Natural killer cell treated with Interleukin-12 subunit alpha and Interleukin-12 subunit beta and Interleukin-15 and Interleukin-18, amount 100 ng/mL, for 72 hours (primary cell): ENCODE data around the gene THY1. TPM values are rescaled to one million over a fixed set of nuclear protein-coding genes. Genes with fewer than 3 reads are reported as not detected.
A peak's percentile ranks its signal among the peaks of the same experiment; 100 is the strongest.
"Not testable (repeated sequence)": the region's sequence is repeated elsewhere in the genome, so short reads cannot be mapped to it uniquely, and the experiment has no call there.

Experiments
- ATAC-seq, 2 donors: fragments of 150-1000 bp; cut with Tn5 transposase in 1 of 2; sonication (Bioruptor Pico), chemical (Tn5 transposase) in 1 of 2; 2 replicates each; pipeline ENCODE4 v1.10.0; 2021
- DNase-seq: peaks from one replicate; pipeline ENCODE4 v3.0.0; 2022; ENCODE audit warnings: low spot score
- H3K27ac Mint-ChIP-seq, 2 donors: 1 replicate in 1 of 2; 2 replicates in 1 of 2; pipeline ENCODE4 v1.8.0; 2022; ENCODE audit warnings: mixed read lengths in 2 of 2, mild to moderate bottlenecking in 1 of 2, moderate library complexity in 1 of 2
- H3K27me3 Mint-ChIP-seq, 2 donors: 1 replicate in 1 of 2; 2 replicates in 1 of 2; pipeline ENCODE4 v1.8.0; 2022; ENCODE audit warnings: mixed read lengths in 2 of 2
- H3K36me3 Mint-ChIP-seq: one replicate; pipeline ENCODE4 v1.8.0; 2022; ENCODE audit warnings: mixed read lengths
- H3K4me1 Mint-ChIP-seq, 2 donors: 1 replicate in 1 of 2; 2 replicates in 1 of 2; pipeline ENCODE4 v1.8.0; 2022; ENCODE audit warnings: low read depth in 2 of 2, mixed read lengths in 2 of 2, mild to moderate bottlenecking in 1 of 2
- H3K4me3 Mint-ChIP-seq: one replicate; pipeline ENCODE4 v1.8.0; 2022; ENCODE audit warnings: mixed read lengths
- H3K9me3 Mint-ChIP-seq: 2 replicates; pipeline ENCODE4 v1.8.0; 2022; ENCODE audit warnings: mixed read lengths
- total RNA-seq, 2 donors: library from RNA; stranded (reverse); gene quantifications; one replicate each; pipeline ENCODE4 v1.2.3, GENCODE V29; 2022

THY1 gene
- total RNA-seq, 2 donors from 2014 or later: not detected

DNA sequence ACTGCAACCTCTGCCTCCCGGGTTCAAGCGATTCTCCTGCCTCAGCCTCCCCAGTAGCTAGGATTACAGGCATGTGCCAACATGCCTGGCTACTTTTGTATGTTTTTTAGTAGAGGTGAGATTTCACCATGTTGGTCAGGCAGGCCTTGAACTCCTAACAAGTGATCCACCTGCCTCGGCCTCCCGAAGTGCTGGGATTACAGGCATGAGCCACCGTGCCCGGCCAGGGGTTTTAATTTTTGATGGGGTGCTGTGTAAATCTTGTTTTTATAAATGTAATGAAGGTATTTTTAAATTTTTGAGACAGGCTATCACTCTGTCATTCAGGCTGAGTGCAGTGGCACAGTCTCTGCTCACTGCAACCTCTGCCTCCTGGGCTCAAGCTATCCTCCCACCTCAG lies 17.5 kb downstream of the THY1 start:
- ATAC-seq, H3K4me1 Mint-ChIP-seq, H3K36me3 Mint-ChIP-seq, H3K4me3 Mint-ChIP-seq, H3K9me3 Mint-ChIP-seq, H3K27ac Mint-ChIP-seq, DNase-seq: not testable (repeated sequence)
- H3K27me3 Mint-ChIP-seq: peaks cover 16 to 17% of the 10 kb centered on the region in 2 donors

DNA sequence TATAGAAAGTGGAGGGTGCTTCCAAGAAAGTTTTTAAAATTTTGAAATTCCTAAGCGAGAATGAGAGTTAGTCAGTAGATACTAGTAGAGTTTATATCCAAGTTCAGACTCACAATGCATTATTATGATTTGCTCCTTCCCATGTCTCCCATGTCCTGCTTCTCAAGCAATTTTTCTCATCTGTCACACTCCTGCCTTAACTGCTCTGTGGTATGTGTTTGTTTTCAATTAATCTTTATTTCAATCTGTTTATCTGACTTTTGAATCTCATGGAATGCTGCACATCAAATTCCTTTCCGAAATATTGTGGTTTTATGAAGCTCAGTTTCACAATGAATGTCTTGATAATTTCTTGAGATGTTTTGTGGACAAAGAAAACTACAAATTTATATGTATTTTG lies 18.1 kb downstream of the THY1 start:
- H3K27ac Mint-ChIP-seq: no peak overlapping the region
- H3K36me3 Mint-ChIP-seq: peaks cover 9% of the 10 kb centered on the region
- H3K9me3 Mint-ChIP-seq: no peaks in the 10 kb centered on the region
- ATAC-seq (no peak), DNase-seq (no peak)
- no peak overlapping the region for H3K4me3 Mint-ChIP-seq
- H3K27me3 Mint-ChIP-seq: peaks cover 15 to 22% of the 10 kb centered on the region in 2 donors
- no peaks in the 10 kb centered on the region for H3K4me1 Mint-ChIP-seq

DNA sequence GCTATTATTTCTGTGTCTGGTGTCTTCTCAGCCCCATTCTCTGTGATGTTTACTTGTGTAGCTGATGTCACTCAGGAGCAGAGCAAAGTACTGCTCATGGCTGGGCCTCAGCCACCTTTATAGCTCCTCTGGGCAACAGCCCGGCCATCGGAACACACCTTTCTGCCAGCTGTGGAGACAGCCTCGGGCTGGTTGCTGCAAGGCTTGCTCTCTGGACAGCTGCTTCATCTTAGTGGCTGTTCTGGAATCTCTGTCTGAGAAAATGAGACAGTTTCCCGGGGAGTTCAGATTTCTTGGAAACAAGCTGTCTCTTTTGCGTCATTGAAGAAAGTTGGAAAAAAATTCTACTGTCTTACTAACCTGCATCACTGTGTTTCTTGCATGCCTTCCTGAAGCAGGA lies 20.0 kb downstream of the THY1 start:
- no peak overlapping the region for H3K27ac Mint-ChIP-seq
- peaks cover 24 to 33% of the 10 kb centered on the region in 2 donors for H3K27me3 Mint-ChIP-seq
- H3K4me3 Mint-ChIP-seq: no peak overlapping the region
- H3K9me3 Mint-ChIP-seq: peaks cover 6% of the 10 kb centered on the region
- no peak for DNase-seq
- H3K36me3 Mint-ChIP-seq: peaks cover 25% of the 10 kb centered on the region
- H3K4me1 Mint-ChIP-seq: no peaks in the 10 kb centered on the region
- no peak for ATAC-seq

DNA sequence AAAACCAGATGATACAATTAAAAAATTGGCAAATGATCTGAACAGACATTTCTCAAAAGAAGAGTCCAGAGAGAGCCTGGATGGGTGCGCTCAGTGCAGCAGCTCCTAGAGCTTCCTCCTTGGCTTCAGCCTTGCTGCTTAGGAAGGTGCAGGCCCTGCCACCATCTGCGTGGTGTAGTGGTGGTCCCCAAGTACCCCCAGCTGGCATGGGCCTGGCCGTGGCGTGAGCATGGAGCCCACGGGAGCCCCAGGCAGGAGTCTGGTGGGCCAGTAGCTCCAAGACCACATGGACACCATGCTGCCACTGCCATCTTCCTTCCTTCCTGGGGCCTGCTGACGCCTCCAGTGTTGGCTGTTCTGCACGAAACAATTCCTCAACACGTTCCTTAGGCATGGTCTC lies 20.5 kb downstream of the THY1 start:
- Mint-ChIP-seq H3K36me3 (peaks cover 30% of the 10 kb centered on the region), H3K27me3 (peaks cover 28 to 38% of the 10 kb centered on the region in 2 donors), H3K4me1 (no peaks in the 10 kb centered on the region), H3K27ac (no peak overlapping the region), H3K4me3 (no peak overlapping the region), H3K9me3 (peaks cover 10% of the 10 kb centered on the region)
- DNase-seq (no peak), ATAC-seq (no peak)

DNA sequence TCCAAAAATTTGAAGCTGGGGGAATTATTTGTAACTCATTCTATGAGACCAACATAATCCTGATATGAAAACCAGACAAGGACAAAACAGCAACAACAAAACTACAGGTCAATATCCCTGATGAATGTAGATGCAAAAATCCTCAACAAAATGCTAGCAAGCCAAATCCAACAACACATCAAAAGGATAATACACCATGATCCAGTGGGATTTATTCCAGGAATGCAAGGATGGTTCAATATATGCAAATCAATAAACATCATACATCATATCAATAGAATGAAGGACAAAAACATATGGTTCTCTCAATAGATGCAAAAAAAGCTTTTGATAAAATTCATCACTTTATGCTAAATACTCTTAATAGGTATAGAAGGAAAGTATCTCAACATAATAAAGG lies 22.1 kb downstream of the THY1 start:
- ATAC-seq: no peak
- H3K4me3 Mint-ChIP-seq: no peak overlapping the region

DNA sequence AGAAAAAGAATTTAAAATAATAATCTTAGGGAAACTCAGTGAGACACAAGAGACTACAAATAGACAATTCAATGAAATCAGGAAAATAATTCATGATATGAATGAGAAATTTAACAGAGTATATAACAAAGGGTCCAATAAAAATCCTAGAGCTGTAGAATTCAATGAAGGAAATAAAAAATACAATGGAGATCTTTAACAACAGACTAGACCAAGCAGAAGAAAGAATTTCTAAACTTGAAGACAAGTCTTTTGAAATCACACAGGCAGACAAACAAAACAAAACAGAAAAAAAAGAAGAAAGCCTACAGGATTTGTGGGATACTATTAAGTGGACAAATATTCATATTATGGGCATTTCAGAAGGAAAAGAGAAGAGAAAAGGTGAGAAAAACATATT lies 25.2 kb downstream of the THY1 start:
- Mint-ChIP-seq H3K36me3 (peaks cover 30% of the 10 kb centered on the region), H3K27ac (no peak overlapping the region), H3K4me3 (no peak overlapping the region), H3K9me3 (peaks cover 10% of the 10 kb centered on the region), H3K4me1 (no peaks in the 10 kb centered on the region), H3K27me3 (peaks cover 39 to 41% of the 10 kb centered on the region in 2 donors)
- ATAC-seq: no peak
- no peak for DNase-seq

More for the DNA sequence above, 22.1 kb downstream of the THY1 start:
- H3K9me3 Mint-ChIP-seq: peaks cover 10% of the 10 kb centered on the region
- peaks cover 30% of the 10 kb centered on the region for H3K36me3 Mint-ChIP-seq
- H3K27me3 Mint-ChIP-seq: peaks cover 29 to 39% of the 10 kb centered on the region in 2 donors
- no peak overlapping the region for H3K27ac Mint-ChIP-seq
- no peak for DNase-seq
- H3K4me1 Mint-ChIP-seq: no peaks in the 10 kb centered on the region

DNA sequence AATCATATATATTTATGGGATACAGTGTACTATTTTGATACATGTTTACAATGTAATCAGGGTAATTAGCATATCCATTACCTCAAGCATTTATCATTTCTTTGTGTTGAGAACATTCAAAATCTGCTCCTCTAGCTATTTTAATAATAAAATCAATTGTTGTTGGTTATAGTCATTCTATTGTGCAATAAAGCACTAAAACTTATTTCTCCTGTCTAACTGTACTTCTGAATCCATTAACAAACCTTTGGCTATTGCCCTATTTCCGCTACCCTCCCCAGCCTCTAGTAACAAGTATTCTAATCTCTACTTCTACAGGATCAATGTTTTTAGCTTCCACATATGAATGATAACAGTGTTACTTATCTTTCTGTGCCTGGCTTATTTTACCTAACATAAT lies 26.1 kb downstream of the THY1 start:
- Mint-ChIP-seq H3K36me3 (peaks cover 30% of the 10 kb centered on the region), H3K27me3 (peaks cover 38% of the 10 kb centered on the region in 2 donors), H3K4me1 (no peaks in the 10 kb centered on the region), H3K4me3 (no peak overlapping the region), H3K27ac (no peak overlapping the region), H3K9me3 (peaks cover 10% of the 10 kb centered on the region)
- ATAC-seq: no peak
- no peak for DNase-seq

DNA sequence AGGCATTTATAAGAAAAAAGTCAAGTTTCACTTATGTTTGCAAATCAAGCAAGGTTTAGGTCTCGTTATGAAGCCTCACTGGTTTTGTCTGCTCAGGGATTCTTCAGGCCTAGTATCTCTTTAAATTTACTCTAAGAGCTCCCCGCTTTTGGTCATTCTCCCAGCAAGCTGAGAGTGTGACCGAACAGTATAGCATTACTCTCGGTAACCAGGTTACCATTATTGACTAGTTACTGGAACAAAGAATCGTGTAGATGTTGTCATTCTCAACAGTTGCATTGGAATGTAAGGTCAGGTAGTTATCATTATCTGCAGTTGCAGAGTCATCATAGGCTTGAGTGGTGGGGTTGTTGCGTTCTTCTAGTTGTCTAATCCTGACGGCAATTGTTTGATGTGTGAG lies 31.7 kb downstream of the THY1 start:
- Mint-ChIP-seq H3K27me3 (peaks cover 20 to 22% of the 10 kb centered on the region in 2 donors), H3K4me3 (no peak overlapping the region), H3K4me1 (no peaks in the 10 kb centered on the region), H3K36me3 (no peaks in the 10 kb centered on the region), H3K27ac (no peak overlapping the region), H3K9me3 (no peaks in the 10 kb centered on the region)
- DNase-seq (no peak), ATAC-seq (no peak)

DNA sequence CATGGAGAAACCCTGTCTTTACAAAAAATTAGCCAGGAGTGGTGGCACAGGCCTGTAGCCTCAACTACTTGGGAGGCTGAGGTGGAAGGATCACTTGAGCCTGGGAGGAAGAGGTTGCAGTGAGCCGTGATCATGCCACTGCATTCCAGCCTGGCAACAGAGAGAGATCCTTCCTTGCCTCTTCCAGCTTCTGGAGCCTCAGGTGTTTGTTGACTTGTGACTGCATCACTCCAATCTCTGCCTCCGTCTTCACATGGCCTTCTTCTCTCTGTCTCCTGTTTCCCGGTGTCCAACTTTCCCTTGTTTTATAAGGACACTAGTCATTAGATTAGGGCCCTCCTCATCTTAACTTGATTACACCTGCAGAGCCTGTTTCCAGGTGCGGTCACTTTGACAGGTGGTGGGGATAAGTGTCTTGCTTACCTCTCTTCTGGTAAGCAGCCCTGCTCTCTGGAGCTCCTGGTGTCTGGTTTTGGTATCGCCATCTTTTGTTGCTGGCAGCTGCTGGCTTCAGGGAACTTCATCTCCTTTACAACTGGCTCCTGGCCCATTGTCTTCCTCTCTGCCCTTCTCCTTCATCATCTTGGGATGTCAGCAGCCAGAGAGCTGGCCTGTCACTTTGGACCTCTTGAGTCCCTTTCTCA lies 33.2 kb downstream of the THY1 start:
- Mint-ChIP-seq H3K36me3 (no peaks in the 10 kb centered on the region), H3K4me3 (no peak overlapping the region), H3K9me3 (no peaks in the 10 kb centered on the region), H3K27ac (no peak overlapping the region), H3K27me3 (peaks cover 12 to 22% of the 10 kb centered on the region in 2 donors), H3K4me1 (no peaks in the 10 kb centered on the region)
- DNase-seq (no peak), ATAC-seq (no peak)

DNA sequence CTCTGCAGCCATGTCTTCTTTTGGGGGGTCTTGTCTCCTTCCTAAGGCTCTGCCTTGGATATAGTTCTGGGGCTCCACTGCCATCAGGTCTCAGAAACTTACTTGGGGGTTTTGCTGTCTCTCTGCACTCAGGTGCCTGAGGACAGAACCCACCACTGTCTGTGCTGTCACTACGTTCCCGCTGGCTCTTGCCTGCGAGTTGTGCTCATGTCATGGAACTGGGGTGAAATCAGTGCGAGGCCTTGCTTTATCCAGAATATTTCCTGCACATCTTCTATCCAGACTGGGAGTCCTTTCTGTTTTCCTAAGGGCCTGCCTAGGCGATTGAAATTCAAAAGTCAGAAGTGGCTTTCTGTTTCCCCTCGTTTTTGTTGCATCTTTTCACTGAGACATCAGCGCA lies 34.9 kb downstream of the THY1 start:
- Mint-ChIP-seq H3K36me3 (no peaks in the 10 kb centered on the region), H3K27me3 (peaks cover 10 to 17% of the 10 kb centered on the region in 2 donors), H3K9me3 (no peaks in the 10 kb centered on the region), H3K4me3 (no peak overlapping the region), H3K4me1 (no peaks in the 10 kb centered on the region), H3K27ac (no peak overlapping the region)
- no peak for DNase-seq
- no peak for ATAC-seq

DNA sequence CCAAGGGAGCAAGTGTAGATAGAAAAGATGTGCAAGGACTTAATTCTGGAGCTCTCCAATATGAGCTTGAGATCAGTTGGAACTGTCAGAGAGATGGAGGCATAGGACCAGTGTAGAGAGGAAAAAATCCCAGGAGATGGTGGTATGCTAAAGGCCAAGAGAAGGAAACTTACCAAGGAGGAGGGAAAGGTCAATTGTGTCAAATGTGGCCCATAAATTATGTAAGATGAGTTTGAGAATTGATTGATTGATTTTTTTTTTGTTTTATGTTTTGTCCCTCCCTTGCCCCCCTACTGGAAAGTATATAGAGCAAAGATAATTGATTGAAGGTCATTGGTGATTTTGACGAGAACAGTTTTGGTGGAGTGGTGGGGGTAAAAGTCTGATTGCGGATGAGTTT lies 38.6 kb downstream of the THY1 start:
- H3K27me3 Mint-ChIP-seq: peaks cover 0 to 3% of the 10 kb centered on the region in 2 donors
- no peaks in the 10 kb centered on the region for H3K9me3 Mint-ChIP-seq
- DNase-seq (no peak), ATAC-seq (no peak)
- H3K27ac Mint-ChIP-seq: no peak overlapping the region
- peaks cover 0 to 5% of the 10 kb centered on the region in 2 donors for H3K4me1 Mint-ChIP-seq
- no peaks in the 10 kb centered on the region for H3K36me3 Mint-ChIP-seq
- H3K4me3 Mint-ChIP-seq: no peak overlapping the region

DNA sequence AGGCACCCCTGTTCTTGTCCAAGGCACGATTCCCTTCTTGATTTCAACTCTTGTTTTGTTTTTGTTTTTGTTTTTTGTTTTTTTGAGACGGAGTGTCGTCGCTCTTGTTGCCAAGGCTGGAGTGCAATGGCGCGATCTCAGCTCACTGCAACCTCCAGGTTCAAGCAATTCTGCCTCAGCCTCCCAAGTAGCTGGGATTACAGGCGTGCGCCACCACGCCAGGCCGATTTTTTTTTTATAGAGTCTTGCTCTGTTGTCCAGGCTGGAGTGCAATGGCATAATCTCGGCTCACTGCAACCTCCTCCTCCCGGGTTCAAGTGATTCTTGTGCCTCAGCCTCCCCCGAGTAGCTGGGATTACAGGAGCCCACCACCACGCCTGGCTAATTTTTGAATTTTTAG lies 40.5 kb downstream of the THY1 start:
- H3K4me1 Mint-ChIP-seq, H3K27me3 Mint-ChIP-seq, H3K9me3 Mint-ChIP-seq, H3K27ac Mint-ChIP-seq, H3K4me3 Mint-ChIP-seq, ATAC-seq, H3K36me3 Mint-ChIP-seq, DNase-seq: not testable (repeated sequence)

DNA sequence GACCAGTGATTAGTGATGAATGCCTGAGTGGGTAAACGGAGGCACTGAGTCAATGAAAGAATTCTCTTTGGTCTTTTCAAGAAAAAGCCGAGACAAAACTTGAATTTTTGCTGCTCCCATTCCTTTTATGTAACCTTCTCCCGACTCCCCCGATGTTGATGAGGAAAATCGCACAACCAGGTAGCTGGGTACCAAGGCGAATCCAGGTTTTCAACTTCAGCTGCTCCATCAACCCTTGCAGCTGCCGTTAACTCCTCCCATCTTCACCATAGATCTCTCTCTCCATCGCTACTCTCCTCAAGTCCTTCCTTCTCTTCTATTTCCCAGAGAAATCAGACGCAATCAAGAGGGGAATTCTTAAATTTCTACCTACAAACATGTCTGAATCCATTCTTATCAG lies 40.9 kb downstream of the THY1 start:
- Mint-ChIP-seq H3K4me3 (no peak overlapping the region), H3K9me3 (no peaks in the 10 kb centered on the region), H3K27ac (no peak overlapping the region), H3K27me3 (peaks cover 0 to 7% of the 10 kb centered on the region in 2 donors), H3K36me3 (no peaks in the 10 kb centered on the region), H3K4me1 (peaks cover 0 to 5% of the 10 kb centered on the region in 2 donors)
- ATAC-seq: no peak
- DNase-seq: no peak

DNA sequence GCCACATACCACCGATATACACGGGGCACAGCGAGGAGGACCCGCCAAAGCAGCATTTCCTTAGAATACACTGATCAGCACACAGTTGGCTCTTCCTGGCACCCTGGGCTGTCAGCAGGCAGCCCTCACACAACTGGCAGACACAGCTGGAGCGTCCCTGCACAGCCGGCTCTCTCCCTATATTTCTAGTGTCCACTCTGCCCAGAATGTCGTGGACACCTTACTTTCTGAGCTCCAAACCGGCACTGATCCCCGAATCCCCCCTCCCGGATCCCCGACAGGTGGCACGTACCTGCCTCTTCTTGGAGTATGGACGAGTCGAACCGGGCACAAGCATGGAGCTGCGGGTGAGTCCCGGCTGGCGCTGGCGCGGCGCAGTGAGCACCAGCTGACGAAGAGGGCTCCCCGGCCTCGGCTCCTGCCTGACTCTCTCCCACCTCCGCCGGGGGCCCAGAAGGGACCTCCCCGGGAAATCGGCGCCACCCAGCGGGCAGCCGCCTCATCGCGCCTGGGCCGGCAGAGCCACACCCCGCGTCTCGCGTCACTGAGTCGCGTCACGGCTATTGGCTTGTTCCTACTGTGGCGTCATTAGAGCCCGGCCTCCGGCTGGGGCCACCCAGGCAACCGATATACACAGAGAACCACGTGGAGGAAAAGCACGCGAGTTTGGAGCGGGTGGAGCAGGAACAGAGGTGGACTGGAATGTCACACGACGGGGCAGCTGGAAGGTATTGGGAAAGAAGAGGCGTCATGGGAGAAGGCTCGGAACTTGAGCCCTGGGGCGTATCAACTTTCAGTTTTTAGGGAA lies 41.6 kb downstream of the THY1 start, which contains the start of gene USP2:
Gene USP2, minus strand, starts transcription at position 510 of the 808 bp plus-strand sequence. CDS start 8,210 bp downstream, outside the sequence.
- Mint-ChIP-seq H3K4me1 (peaks cover 0 to 5% of the 10 kb centered on the region in 2 donors), H3K27ac (no peak within 1 kb of the TSS), H3K9me3 (no peaks in the 10 kb centered on the region), H3K36me3 (no peaks in the 10 kb centered on the region), H3K27me3 (peaks cover 0 to 7% of the 10 kb centered on the region in 2 donors), H3K4me3 (no peak within 1 kb of the TSS)
- DNase-seq (peak; percentile 94), ATAC-seq (peak; percentile 99)
